HepG2 (cell line): ENCODE data around the gene KCNF1. TPM values are rescaled to one million over a fixed set of nuclear protein-coding genes. Genes with fewer than 3 reads are reported as not detected.

Experiments
- ATAC-seq: fragments of 200-7000 bp; cut with Tn5 transposase; 3 replicates; pipeline ENCODE4 v1.9.1; 2020; ENCODE audit warnings: mild to moderate bottlenecking, moderate library complexity
- BruUV-seq: library from RNA; stranded (reverse); fragments of 400-500 nt; replicated peaks from 2 replicates; lab custom pipeline; 2021; lab: Mats Ljungman, UMichigan
- CTCF ChIA-PET: fragments of 300-600 bp; formaldehyde crosslinking; extraction: SDS; loops from one replicate; lab custom pipeline; 2021; ENCODE audit warnings: low total read pairs, inconsistent platforms, low intra/inter-chr PET ratio; lab: Yijun Ruan, JAX
- POLR2A ChIA-PET: fragments of 350-600 bp; sonication (Branson Sonifier 250); formaldehyde crosslinking; loops from one replicate; lab custom pipeline; 2020; ENCODE audit warnings: antibody characterized with exemption, inconsistent platforms; lab: Yijun Ruan, JAX
- DNase-seq: peaks from one replicate; pipeline ENCODE4 v3.0.0-alpha.2; 2015; ENCODE audit warnings: low spot score
- FAIRE-seq: peaks from 3 replicates; lab custom pipeline; 2011; peaks lifted over from hg19 to GRCh38; lab: Jason Lieb, UNC
- H2AFZ ChIP-seq: one replicate; pipeline ENCODE4 v1.6.1; 2011; ENCODE audit warnings: low read length, inconsistent platforms
- H3K27ac ChIP-seq: fragments of 300-600 bp; 3 replicates; pipeline ENCODE4 v1.8.0; 2011; ENCODE audit warnings: mixed run types, mild to moderate bottlenecking, mixed read lengths, low read length, inconsistent platforms; ENCODE audit not compliant: insufficient read depth; ENCODE audit errors: extremely low read length
- H3K27me3 ChIP-seq, 2 experiments: fragments of 200-600 bp in 1 of 2; 2 replicates in 1 of 2; 3 replicates in 1 of 2; pipeline versions ENCODE4 v1.6.0 to v1.8.0; 2011; ENCODE audit warnings: low read length in 2 of 2, mild to moderate bottlenecking in 2 of 2, moderate library complexity in 2 of 2, inconsistent platforms in 1 of 2; ENCODE audit not compliant: insufficient read depth in 2 of 2, control insufficient read depth in 1 of 2
- H3K36me3 ChIP-seq, 2 experiments: fragments of 200-600 bp in 1 of 2; replicated peaks in 1 of 2; 2 replicates in 1 of 2; 3 replicates in 1 of 2; pipeline versions ENCODE4 v1.5.1 to v1.8.0; 2011; ENCODE audit warnings: low read length in 2 of 2, inconsistent platforms in 1 of 2; ENCODE audit not compliant: insufficient read depth in 2 of 2, control insufficient read depth in 1 of 2
- H3K4me1 ChIP-seq: 2 replicates; pipeline ENCODE4 v1.5.1; 2012; ENCODE audit warnings: low read length, inconsistent platforms; ENCODE audit not compliant: insufficient read depth
- H3K4me2 ChIP-seq: 2 replicates; pipeline ENCODE4 v1.6.0; 2011; ENCODE audit warnings: low read depth, low read length, inconsistent platforms
- H3K4me3 ChIP-seq, 3 experiments: fragments of 200-600 bp in 1 of 3; sonication (generic), shearing (Covaris generic) in 1 of 3; replicated peaks in 1 of 3; 2 replicates each; pipeline ENCODE4 v1.5.1; 2011 to 2016; ENCODE audit warnings: low read length in 3 of 3, inconsistent platforms in 2 of 3, low read depth in 2 of 3, mild to moderate bottlenecking in 2 of 3, control low read depth in 1 of 3, mixed read lengths in 1 of 3; ENCODE audit not compliant: insufficient read depth in 1 of 3
- H3K79me2 ChIP-seq: one replicate; pipeline ENCODE4 v1.6.1; 2011; ENCODE audit warnings: low read length, inconsistent platforms; ENCODE audit not compliant: insufficient read depth
- H3K9ac ChIP-seq: 2 replicates; pipeline ENCODE4 v1.6.0; 2011; ENCODE audit warnings: mild to moderate bottlenecking, low read depth, low read length, inconsistent platforms; ENCODE audit not compliant: insufficient read depth
- H3K9me3 ChIP-seq: 2 replicates; pipeline ENCODE4 v1.5.1; 2012; ENCODE audit warnings: mild to moderate bottlenecking, low read length
- H4K20me1 ChIP-seq: 2 replicates; pipeline ENCODE4 v1.6.0; 2011; ENCODE audit warnings: inconsistent platforms, mild to moderate bottlenecking, low read length, moderate library complexity; ENCODE audit not compliant: insufficient read depth
- CBX2 ChIP-seq, 2 experiments: fragments of 200-600 bp in 1 of 2; sonication (generic); formaldehyde crosslinking in 1 of 2; IDR thresholded peaks; 2 replicates each; pipeline versions ENCODE4 v1.7.0 to v1.8.1; 2018 to 2022; ENCODE audit warnings: low read depth in 2 of 2, low read length in 1 of 2, mild to moderate bottlenecking in 1 of 2, missing genetic modification reagents in 1 of 2
- CCDC6 ChIP-seq: sonication (generic); formaldehyde crosslinking; IDR thresholded peaks from 2 replicates; pipeline ENCODE4 v1.8.1; 2022; ENCODE audit warnings: mild to moderate bottlenecking, missing genetic modification reagents, moderate library complexity
- CEBPB ChIP-seq: IDR thresholded peaks from 2 replicates; pipeline ENCODE4 v1.6.1; 2011; ENCODE audit warnings: low read depth, low read length, improper control_type of control experiment, borderline replicate concordance
- CHD4 ChIP-seq: fragments of 200-600 bp; sonication (generic); IDR thresholded peaks from 2 replicates; pipeline ENCODE4 v1.7.0; 2017; ENCODE audit warnings: mild to moderate bottlenecking, low read length, borderline replicate concordance
- ELF3 ChIP-seq: IDR thresholded peaks from 2 replicates; pipeline ENCODE4 v1.6.1; 2016; ENCODE audit warnings: missing genetic modification reagents, missing compliant biosample characterization
- FOSL2 ChIP-seq: sonication (generic); formaldehyde crosslinking; IDR thresholded peaks from 2 replicates; pipeline ENCODE4 v1.4.0; 2020; ENCODE audit warnings: missing genetic modification reagents
- SALL2 ChIP-seq: sonication (generic); formaldehyde crosslinking; IDR thresholded peaks from 2 replicates; pipeline ENCODE4 v1.8.1; 2023; ENCODE audit warnings: mild to moderate bottlenecking, missing genetic modification reagents, inconsistent platforms
- SMAD1 ChIP-seq: sonication (generic); formaldehyde crosslinking; IDR thresholded peaks from 2 replicates; pipeline ENCODE4 v1.4.0; 2020; ENCODE audit warnings: missing genetic modification reagents, low read depth, mild to moderate bottlenecking, borderline replicate concordance
- TARDBP ChIP-seq: sonication (generic); formaldehyde crosslinking; IDR thresholded peaks from 2 replicates; pipeline ENCODE4 v1.8.0; 2022; ENCODE audit warnings: mild to moderate bottlenecking, missing genetic modification reagents
- XRCC5 ChIP-seq: fragments of 200-400 bp; formaldehyde crosslinking; optimal IDR thresholded peaks from 2 replicates; pipeline ENCODE3; 2017; ENCODE audit warnings: mild to moderate bottlenecking, low read length
- WGBS: methylation state at CpG from one replicate; pipeline ENCODE4 v1.1.6; 2017; ENCODE audit warnings: low lambda C conversion rate; 5-methylcytosine and 5-hydroxymethylcytosine counted together
- in situ Hi-C: cut with HindIII; loops from 2 replicates; pipeline ENCODE4 v1.10.0; 2017; ENCODE audit warnings: low pct_unique_long_range_greater_than_20kb; ENCODE audit not compliant: extremely low pct_ligation_motif_present
- intact Hi-C: fragments of 100-400 bp; cut with micrococcal nuclease; formaldehyde crosslinking; loops from one replicate; pipeline ENCODE4 v1.10.0; 2022; ENCODE audit not compliant: unreplicated experiment
- polyA plus RNA-seq, 8 experiments: library from polyadenylated mRNA; depleted of rRNA in 3 of 8; stranded (reverse) in 7 of 8; unstranded in 1 of 8; fragments of >200 nt; fragmentation: Illumina TruSeq in 4 of 8; extraction: Trizol in 4 of 8; gene quantifications; 2 replicates each; pipeline versions ENCODE4 v1.2.1 to v1.2.3, GENCODE V29; 2011 to 2016; ENCODE audit warnings: low read depth in 4 of 8, missing spikeins in 1 of 8, mixed read lengths in 1 of 8; ENCODE audit not compliant: insufficient read depth in 1 of 8
- total RNA-seq, 5 experiments: library from RNA; depleted of rRNA; stranded (reverse); fragments of >200 nt; fragmentation: Illumina TruSeq; extraction: Trizol; gene quantifications; 2 replicates each; pipeline ENCODE4 v1.2.3, GENCODE V29; 2016; ENCODE audit warnings: low read depth in 1 of 5

Gene KCNF1
- total and polyA plus RNA-seq, 2 of the 13 experiments (the other 11 are each of a cell fraction or from before 2014, with no cell fraction given): 0.09 to 0.12 TPM

GRCh38 chr2:10900216-10901109 is 11.3 kb upstream of the KCNF1 start (continued):
- TF ChIP-seq SMAD1 (no peak), CHD4 (no peak), CBX2 (IDR thresholded peaks at IDR 0.05; ENCODE audit: low read depth, low read length) (no peak), CBX2 (CRISPR knock-in tag; IDR thresholded peaks at IDR 0.05; ENCODE audit: low read depth) (no peak), TARDBP (CRISPR knock-in tag) (no peak), ELF3 (CRISPR knock-in tag) (peak; percentile 56; the same call in 1 of the 2 replicates)

GRCh38 chr2:10901160-10901939 is 10.4 kb upstream of the KCNF1 start:
- no TSS peak for BruUV-seq
- no peak overlapping the region for H3K4me2 ChIP-seq
- no peaks in the 10 kb centered on the region for H3K36me3 ChIP-seq
- no peak overlapping the region for H3K4me3 ChIP-seq
- no peak overlapping the region for H3K27ac ChIP-seq
- H3K79me2 ChIP-seq: no peaks in the 10 kb centered on the region
- CTCF ChIA-PET: interaction anchor here (1.6 to 3.0 kb wide), 2 partner anchors 66 to 69 kb away, joined by 15 to 32 read pairs; no protein-coding TSS in a partner anchor
- no peak overlapping the region for H2AFZ ChIP-seq
- no peaks in the 10 kb centered on the region for H4K20me1 ChIP-seq
- intact Hi-C loops: no loop called here
- no peaks in the 10 kb centered on the region for H3K9me3 ChIP-seq
- no peak for FAIRE-seq
- TF ChIP-seq CCDC6 (CRISPR knock-in tag) (no peak), XRCC5 (peak; percentile 50), FOSL2 (CRISPR knock-in tag) (peak; percentile 87), CEBPB (peak; percentile 27; the same call in 1 of the 2 replicates), SALL2 (CRISPR knock-in tag) (no peak)
- DNase-seq: no peak
- no peaks in the 10 kb centered on the region for H3K27me3 ChIP-seq
- in situ Hi-C loops: loop anchor here (10.0 kb wide), 1 partner anchor 223 kb away; no protein-coding TSS in a partner anchor
- no peak overlapping the region for H3K9ac ChIP-seq
- peak; percentile 44 for ATAC-seq
- 28% methylated on average over 12 of the region's 12 CpGs for WGBS
- POLR2A ChIA-PET: no interaction called here
- H3K4me1 ChIP-seq: peaks cover 6% of the 10 kb centered on the region; the same call in 1 of the 2 replicates
